Measurements from ENCODE around the gene SGPP2. TPM values are rescaled to one million over a fixed set of nuclear protein-coding genes. Genes with fewer than 3 reads are reported as not detected.
"Not testable (repeated sequence)": the region's sequence is repeated elsewhere in the genome, so short reads cannot be mapped to it uniquely, and the experiment has no call there.

Gene SGPP2
- total RNA-seq, 1 donor from 2014 or later: 2.3 TPM

GRCh38 chr2:222430071-222430470 lies 5.7 kb downstream of the SGPP2 start:
- peaks cover 8% of the 10 kb centered on the region for H3K27me3 ChIP-seq (ENCODE audit: low read depth)
- H3K27ac ChIP-seq (replicated peaks): no peak overlapping the region
- TF ChIP-seq CTCF (IDR thresholded peaks at IDR 0.05; ENCODE audit: borderline replicate concordance): no peak
- no peaks in the 10 kb centered on the region for H3K36me3 ChIP-seq
- H3K4me1 ChIP-seq: peaks cover 13% of the 10 kb centered on the region
- DNase-seq: no peak
- H3K9me3 ChIP-seq (replicated peaks): no peaks in the 10 kb centered on the region
- H3K4me3 ChIP-seq: no peak overlapping the region
- intact Hi-C loops (cut with micrococcal nuclease): no loop called here

- no peak for TF ChIP-seq CTCF (IDR thresholded peaks at IDR 0.05; ENCODE audit: borderline replicate concordance)
- Histone ChIP-seq H3K9me3 (replicated peaks) (no peaks in the 10 kb centered on the region), H3K27ac (replicated peaks) (no peak overlapping the region), H3K4me1 (peaks cover 8% of the 10 kb centered on the region), H3K4me3 (no peak overlapping the region), H3K27me3 (ENCODE audit: low read depth) (peaks cover 2% of the 10 kb centered on the region), H3K36me3 (no peaks in the 10 kb centered on the region)
- no peak for DNase-seq
- intact Hi-C loops (cut with micrococcal nuclease): no loop called here
These were observed 6.3 kb downstream of the SGPP2 start for GRCh38 chr2:222430681-222431080.

- no peaks in the 10 kb centered on the region for H3K36me3 ChIP-seq
- intact Hi-C loops (cut with micrococcal nuclease): no loop called here
These were observed 7.5 kb downstream of the SGPP2 start for GRCh38 chr2:222431869-222432268.

GRCh38 chr2:222433332-222434173 lies 9.2 kb downstream of the SGPP2 start:
- no peak for DNase-seq
- H3K4me1 ChIP-seq: no peaks in the 10 kb centered on the region
- intact Hi-C loops (cut with micrococcal nuclease): no loop called here
- TF ChIP-seq CTCF (IDR thresholded peaks at IDR 0.05; ENCODE audit: borderline replicate concordance): no peak
- no peaks in the 10 kb centered on the region for H3K27me3 ChIP-seq (ENCODE audit: low read depth)
- no peaks in the 10 kb centered on the region for H3K36me3 ChIP-seq
- H3K4me3 ChIP-seq: no peak overlapping the region
- no peaks in the 10 kb centered on the region for H3K9me3 ChIP-seq (replicated peaks)
- no peak overlapping the region for H3K27ac ChIP-seq (replicated peaks)

More at GRCh38 chr2:222431869-222432268, 7.5 kb downstream of the SGPP2 start:
- Histone ChIP-seq H3K9me3 (replicated peaks) (no peaks in the 10 kb centered on the region), H3K4me1 (peaks cover under 1% of the 10 kb centered on the region), H3K27me3 (ENCODE audit: low read depth) (no peaks in the 10 kb centered on the region), H3K27ac (replicated peaks) (no peak overlapping the region), H3K4me3 (no peak overlapping the region)
- DNase-seq: no peak
- TF ChIP-seq CTCF (IDR thresholded peaks at IDR 0.05; ENCODE audit: borderline replicate concordance): no peak

GRCh38 chr2:222434204-222434603 lies 9.9 kb downstream of the SGPP2 start:
- no peaks in the 10 kb centered on the region for H3K36me3 ChIP-seq
- no peak for TF ChIP-seq CTCF (IDR thresholded peaks at IDR 0.05; ENCODE audit: borderline replicate concordance)
- no peak overlapping the region for H3K4me3 ChIP-seq
- intact Hi-C loops (cut with micrococcal nuclease): no loop called here
- no peaks in the 10 kb centered on the region for H3K9me3 ChIP-seq (replicated peaks)
- H3K27ac ChIP-seq (replicated peaks): no peak overlapping the region
- no peaks in the 10 kb centered on the region for H3K4me1 ChIP-seq
- no peak for DNase-seq
- no peaks in the 10 kb centered on the region for H3K27me3 ChIP-seq (ENCODE audit: low read depth)

- intact Hi-C loops (cut with micrococcal nuclease); H3K9me3 ChIP-seq (replicated peaks); H3K36me3 ChIP-seq; H3K4me1 ChIP-seq; H3K27me3 ChIP-seq (ENCODE audit: low read depth); H3K4me3 ChIP-seq; DNase-seq; H3K27ac ChIP-seq (replicated peaks): not testable (repeated sequence)
These were observed 11.2 kb downstream of the SGPP2 start for GRCh38 chr2:222435400-222436039.
